22Rv1 (cell line): Measurements from ENCODE around the gene ADGRD1.

Source experiments
- H3K27ac ChIP-seq: fragments of 450-650 bp; 2 replicates; pipeline ENCODE4 v1.5.1; 2017
- CTCF ChIP-seq: fragments of 450-650 bp; IDR thresholded peaks from 2 replicates; pipeline ENCODE4 v1.5.1; 2017; ENCODE audit warnings: mild to moderate bottlenecking
- ZFX ChIP-seq: fragments of 450-650 bp; IDR thresholded peaks from 2 replicates; pipeline ENCODE4 v1.6.1; 2017; ENCODE audit warnings: antibody characterized with exemption, borderline replicate concordance

The ADGRD1 gene

GRCh38 chr12:131101703-131102492 lies 148.2 kb downstream of the ADGRD1 start:
- no peak overlapping the region for H3K27ac ChIP-seq
- TF ChIP-seq ZFX (no peak), CTCF (no peak)

- no peak overlapping the region for H3K27ac ChIP-seq
- TF ChIP-seq CTCF, result no peak
- TF ChIP-seq ZFX, result no peak
Measured at GRCh38 chr12:131102493-131102931, 148.8 kb downstream of the ADGRD1 start.

GRCh38 chr12:131102991-131103668 lies 149.4 kb downstream of the ADGRD1 start:
- H3K27ac ChIP-seq, result no peak overlapping the region
- TF ChIP-seq ZFX (no peak), CTCF (no peak)

- no peak overlapping the region for H3K27ac ChIP-seq
- no peak for TF ChIP-seq CTCF
- no peak for TF ChIP-seq ZFX
Measured at GRCh38 chr12:131103669-131104462, 150.2 kb downstream of the ADGRD1 start.

- TF ChIP-seq CTCF (peak; percentile 98), ZFX (no peak)
- no peak overlapping the region for H3K27ac ChIP-seq
Measured at GRCh38 chr12:131104463-131105350, 151.0 kb downstream of the ADGRD1 start.

- no peak overlapping the region for H3K27ac ChIP-seq
- no peak for TF ChIP-seq CTCF
- TF ChIP-seq ZFX, result no peak
Measured at GRCh38 chr12:131105351-131105735, 151.6 kb downstream of the ADGRD1 start.
